SK-N-SH (cell line): ENCODE data around the gene H2BW2. TPM values are rescaled to one million over a fixed set of nuclear protein-coding genes. Genes with fewer than 3 reads are reported as not detected.

ENCODE experiments used
- CTCF ChIA-PET: fragments of 300-600, 350-600 bp; formaldehyde crosslinking; extraction: SDS; loops from one replicate; lab custom pipeline; 2021; lab: Yijun Ruan, JAX
- POLR2A ChIA-PET: fragments of 350-600 bp; sonication (Branson Sonifier 250); formaldehyde crosslinking; extraction: SDS; loops from one replicate; lab custom pipeline; 2020; ENCODE audit warnings: antibody characterized with exemption, inconsistent platforms; lab: Yijun Ruan, JAX
- DNase-seq: peaks from one replicate; pipeline ENCODE4 v3.0.0; 2012
- H2AFZ ChIP-seq: fragments of 200-600 bp; sonication (generic); 2 replicates; pipeline ENCODE4 v1.8.1; 2016; ENCODE audit warnings: antibody characterized with exemption, mild to moderate bottlenecking, low read depth
- H3F3A ChIP-seq: fragments of 200-600 bp; sonication (generic); replicated peaks from 2 replicates; pipeline ENCODE3; 2016; ENCODE audit warnings: antibody characterized with exemption, mild to moderate bottlenecking; ENCODE audit not compliant: insufficient read depth
- H3K27ac ChIP-seq, 2 experiments: fragments of 200-500 bp in 1 of 2; fragments of 200-600 bp in 1 of 2; sonication (Bioruptor generic) in 1 of 2; sonication (generic), shearing (Covaris generic) in 1 of 2; 2 replicates each; pipeline versions ENCODE4 v1.5.1 to v1.6.1; 2014 to 2016; ENCODE audit warnings: low read depth in 2 of 2, inconsistent platforms in 1 of 2, low read length in 1 of 2, mild to moderate bottlenecking in 1 of 2, mixed read lengths in 1 of 2
- H3K27me3 ChIP-seq: fragments of 200-600 bp; sonication (generic), shearing (Covaris generic); 2 replicates; pipeline ENCODE4 v1.6.1; 2016; ENCODE audit warnings: mixed run types; ENCODE audit not compliant: insufficient read depth
- H3K36me3 ChIP-seq, 2 experiments: fragments of 200-500 bp in 1 of 2; fragments of 200-600 bp in 1 of 2; sonication (Bioruptor generic) in 1 of 2; sonication (generic) in 1 of 2; replicated peaks in 1 of 2; 2 replicates each; pipeline versions ENCODE3 to v1.5.1; 2014 to 2016; ENCODE audit warnings: low read length in 1 of 2, mild to moderate bottlenecking in 1 of 2; ENCODE audit not compliant: insufficient read depth in 2 of 2, control insufficient read depth in 1 of 2
- H3K4me1 ChIP-seq, 2 experiments: fragments of 200-500 bp in 1 of 2; fragments of 200-600 bp in 1 of 2; sonication (Bioruptor generic) in 1 of 2; sonication (generic), shearing (Covaris generic) in 1 of 2; 2 replicates each; pipeline versions ENCODE4 v1.5.1 to v1.6.1; 2014 to 2016; ENCODE audit warnings: low read depth in 1 of 2, low read length in 1 of 2, mixed run types in 1 of 2; ENCODE audit not compliant: insufficient read depth in 2 of 2, control insufficient read depth in 1 of 2
- H3K4me2 ChIP-seq: fragments of 200-600 bp; sonication (generic), shearing (Covaris generic); 2 replicates; pipeline ENCODE4 v1.6.1; 2017; ENCODE audit warnings: mixed run types
- H3K4me3 ChIP-seq, 2 experiments: fragments of 200-500 bp in 1 of 2; fragments of 200-600 bp in 1 of 2; sonication (Bioruptor generic) in 1 of 2; sonication (generic), shearing (Covaris generic) in 1 of 2; 2 replicates each; pipeline versions ENCODE4 v1.5.1 to v1.8.1; 2014 to 2016; ENCODE audit warnings: low read depth in 2 of 2, inconsistent platforms in 1 of 2, low read length in 1 of 2, mild to moderate bottlenecking in 1 of 2, mixed read lengths in 1 of 2, moderate library complexity in 1 of 2
- H3K79me2 ChIP-seq: fragments of 200-600 bp; sonication (generic); 2 replicates; pipeline ENCODE4 v1.8.1; 2017; ENCODE audit warnings: mild to moderate bottlenecking; ENCODE audit not compliant: insufficient read depth
- H3K9ac ChIP-seq: fragments of 200-600 bp; sonication (generic); 2 replicates; pipeline ENCODE4 v1.6.1; 2017; ENCODE audit warnings: mixed run types
- H3K9me2 ChIP-seq: fragments of 200-600 bp; sonication (generic); 2 replicates; pipeline ENCODE4 v1.6.1; 2017; ENCODE audit warnings: mixed run types
- H3K9me3 ChIP-seq: fragments of 200-600 bp; sonication (generic); 2 replicates; pipeline ENCODE4 v1.6.1; 2017; ENCODE audit warnings: mixed run types, mild to moderate bottlenecking, moderate library complexity
- H4K20me1 ChIP-seq: fragments of 200-600 bp; sonication (generic); 2 replicates; pipeline ENCODE4 v1.6.1; 2017; ENCODE audit warnings: mild to moderate bottlenecking, mixed run types; ENCODE audit not compliant: insufficient read depth
- EP300 ChIP-seq, 2 experiments: IDR thresholded peaks; 2 replicates each; pipeline versions ENCODE4 v1.4.0 to v1.6.1; 2012; ENCODE audit warnings: borderline replicate concordance in 1 of 2, low read depth in 1 of 2, low read length in 1 of 2
- EZH2phosphoT487 ChIP-seq: fragments of 200-600 bp; sonication (generic); IDR thresholded peaks from 2 replicates; pipeline ENCODE4 v1.6.1; 2017; ENCODE audit warnings: low read depth, mixed run types, mild to moderate bottlenecking, antibody characterized with exemption, moderate library complexity, borderline replicate concordance
- FOXJ3 ChIP-seq: sonication (generic); formaldehyde crosslinking; IDR thresholded peaks from 2 replicates; pipeline ENCODE4 v1.5.1; 2020; ENCODE audit warnings: mild to moderate bottlenecking, missing genetic modification reagents
- FOXM1 ChIP-seq: IDR thresholded peaks from 2 replicates; pipeline ENCODE4 v1.4.0; 2012; ENCODE audit warnings: low read depth, mild to moderate bottlenecking
- GATA2 ChIP-seq: sonication (generic); formaldehyde crosslinking; IDR thresholded peaks from 2 replicates; pipeline ENCODE4 v1.5.0; 2020; ENCODE audit warnings: mild to moderate bottlenecking, missing genetic modification reagents
- IRF3 ChIP-seq: fragments of 150-350 bp; IDR thresholded peaks from 2 replicates; pipeline ENCODE4 v1.6.1; 2016; ENCODE audit warnings: mild to moderate bottlenecking, low read depth, low read length
- JUND ChIP-seq: IDR thresholded peaks from 2 replicates; pipeline ENCODE4 v1.4.0; 2012
- NFIC ChIP-seq: IDR thresholded peaks from 2 replicates; pipeline ENCODE4 v1.4.0; 2012; ENCODE audit warnings: borderline replicate concordance
- NRF1 ChIP-seq: IDR thresholded peaks from 2 replicates; pipeline ENCODE4 v1.6.1; 2012; ENCODE audit warnings: low read depth, mild to moderate bottlenecking, low read length
- RAD21 ChIP-seq: IDR thresholded peaks from 2 replicates; pipeline ENCODE4 v1.6.1; 2012; ENCODE audit warnings: mild to moderate bottlenecking, low read length
- REST ChIP-seq: IDR thresholded peaks from 2 replicates; pipeline ENCODE4 v1.6.1; 2012; ENCODE audit warnings: mild to moderate bottlenecking, low read depth, low read length, moderate library complexity
- RFX5 ChIP-seq: IDR thresholded peaks from 2 replicates; pipeline ENCODE4 v1.6.1; 2012; ENCODE audit warnings: mild to moderate bottlenecking, improper control_type of control experiment, low read length
- SIN3A ChIP-seq: IDR thresholded peaks from 2 replicates; pipeline ENCODE4 v1.6.1; 2012; ENCODE audit warnings: low read depth, mild to moderate bottlenecking, low read length, moderate library complexity, borderline replicate concordance
- TAF1 ChIP-seq: IDR thresholded peaks from 2 replicates; pipeline ENCODE4 v1.6.1; 2012; ENCODE audit warnings: low read depth, mild to moderate bottlenecking, low read length, moderate library complexity, borderline replicate concordance
- WGBS: methylation state at CpG from one replicate; pipeline ENCODE4 v1.1.6; 2017; ENCODE audit warnings: low lambda C conversion rate; 5-methylcytosine and 5-hydroxymethylcytosine counted together
- polyA plus RNA-seq, 3 experiments: library from polyadenylated mRNA; depleted of rRNA; stranded (reverse); fragments of >200 nt; gene quantifications; 2 replicates each; pipeline ENCODE4 v1.2.3, GENCODE V29; 2012
- TF ChIP-seq, protein P1 (sequence below): fragments of 150-350 bp; IDR thresholded peaks from 2 replicates; pipeline ENCODE4 v1.6.1; 2017; ENCODE audit warnings: antibody characterized with exemption, low read length, low read depth, borderline replicate concordance

Gene H2BW2
- polyA plus RNA-seq, 1 of the 3 experiments (the other 2 are of a cell fraction): not detected

- H3F3A ChIP-seq: no peaks in the 10 kb centered on the region
- H3K27ac ChIP-seq: no peak overlapping the region
- H3K9ac ChIP-seq: no peak overlapping the region
- no peaks in the 10 kb centered on the region for H3K36me3 ChIP-seq
- H3K9me2 ChIP-seq: no peaks in the 10 kb centered on the region
- no peak for TF ChIP-seq NFIC
- TF ChIP-seq IRF3: no peak
- no peak for TF ChIP-seq GATA2
- TF ChIP-seq EZH2phosphoT487: no peak
- TF ChIP-seq, protein P1, sequence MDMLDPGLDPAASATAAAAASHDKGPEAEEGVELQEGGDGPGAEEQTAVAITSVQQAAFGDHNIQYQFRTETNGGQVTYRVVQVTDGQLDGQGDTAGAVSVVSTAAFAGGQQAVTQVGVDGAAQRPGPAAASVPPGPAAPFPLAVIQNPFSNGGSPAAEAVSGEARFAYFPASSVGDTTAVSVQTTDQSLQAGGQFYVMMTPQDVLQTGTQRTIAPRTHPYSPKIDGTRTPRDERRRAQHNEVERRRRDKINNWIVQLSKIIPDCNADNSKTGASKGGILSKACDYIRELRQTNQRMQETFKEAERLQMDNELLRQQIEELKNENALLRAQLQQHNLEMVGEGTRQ: no peak
- no peak for TF ChIP-seq EP300 (IDR thresholded peaks at IDR 0.05; ENCODE audit: borderline replicate concordance in 1 of 2, low read depth in 1 of 2, low read length in 1 of 2)
- no peak for TF ChIP-seq JUND
- TF ChIP-seq SIN3A: no peak
- no peak for TF ChIP-seq RFX5
- TF ChIP-seq RAD21: no peak
- no peak for TF ChIP-seq FOXM1
- TF ChIP-seq TAF1: no peak
- TF ChIP-seq NRF1: no peak
- no peak for TF ChIP-seq FOXJ3 (CRISPR knock-in tag)
- no peak for TF ChIP-seq REST
- no peak overlapping the region for H2AFZ ChIP-seq
- H3K27me3 ChIP-seq: peaks cover 41% of the 10 kb centered on the region
- no peak for DNase-seq
- no peak overlapping the region for H3K4me2 ChIP-seq
- ChIA-PET CTCF (no interaction called here), POLR2A (no interaction called here)
- no peaks in the 10 kb centered on the region for H3K4me1 ChIP-seq
- H3K9me3 ChIP-seq: no peaks in the 10 kb centered on the region
- 17% methylated on average over 11 of the region's 11 CpGs for WGBS
- H3K79me2 ChIP-seq: no peaks in the 10 kb centered on the region
- H4K20me1 ChIP-seq: no peaks in the 10 kb centered on the region
- no peak overlapping the region for H3K4me3 ChIP-seq
These were observed 21.6 kb upstream of the H2BW2 start for GRCh38 chrX:104018126-104018525.
